Stomach (tissue), 9 donors: ENCODE data around the gene POLR3K. TPM values are rescaled to one million over a fixed set of nuclear protein-coding genes. Genes with fewer than 3 reads are reported as not detected.
A peak's percentile ranks its signal among the peaks of the same experiment; 100 is the strongest.

Experiments used
- DNase-seq, 2 donors: peaks; one replicate each; pipeline versions ENCODE4 v3.0.0 to v3.0.0-alpha.2; 2013 to 2019
- H3K27ac ChIP-seq, 5 donors: fragments of 200-600 bp in 4 of 5; sonication (generic) in 4 of 5; one replicate each; pipeline ENCODE4 v1.5.1; 2013 to 2019; ENCODE audit warnings: mild to moderate bottlenecking in 1 of 5, moderate library complexity in 1 of 5
- H3K27me3 ChIP-seq, 3 donors: fragments of 200-600 bp; sonication (generic); one replicate each; pipeline ENCODE4 v1.5.1; 2017 to 2019; ENCODE audit warnings: mixed run types in 1 of 3
- H3K36me3 ChIP-seq, 4 donors: fragments of 200-600 bp; sonication (generic); 1 replicate in 3 of 4; 2 replicates in 1 of 4; pipeline ENCODE4 v1.5.1; 2016 to 2019
- H3K4me1 ChIP-seq, 4 donors: fragments of 200-600 bp; sonication (generic); one replicate each; pipeline ENCODE4 v1.5.1; 2016 to 2019
- H3K4me3 ChIP-seq, 4 donors: fragments of 200-600 bp; sonication (generic) in 3 of 4; one replicate each; pipeline ENCODE4 v1.5.1; 2016 to 2019; ENCODE audit warnings: mild to moderate bottlenecking in 1 of 4
- H3K9me3 ChIP-seq, 4 donors: fragments of 200-600 bp; sonication (generic); one replicate each; pipeline ENCODE4 v1.5.1; 2016 to 2019
- CTCF ChIP-seq, 7 experiments: fragments of 450-650 bp in 4 of 7; fragments of 200-600 bp in 3 of 7; sonication (generic) in 3 of 7; IDR thresholded peaks; one replicate each; pipeline ENCODE4 v1.5.1; 2016 to 2019; ENCODE audit warnings: antibody characterized with exemption in 7 of 7, control low read depth in 2 of 7, mild to moderate bottlenecking in 1 of 7
- EP300 ChIP-seq: sonication (generic); formaldehyde crosslinking; IDR thresholded peaks from one replicate; pipeline ENCODE4 v1.6.1; 2017; ENCODE audit warnings: antibody characterized with exemption
- POLR2A ChIP-seq, 4 donors: fragments of 450-650 bp; IDR thresholded peaks; one replicate each; pipeline ENCODE4 v1.6.1; 2016; ENCODE audit warnings: antibody characterized with exemption in 4 of 4, control low read depth in 2 of 4, mild to moderate bottlenecking in 1 of 4, moderate library complexity in 1 of 4
- POLR2AphosphoS5 ChIP-seq, 3 donors: sonication (generic); formaldehyde crosslinking; IDR thresholded peaks; one replicate each; pipeline ENCODE4 v1.6.1; 2016; ENCODE audit warnings: antibody characterized with exemption in 3 of 3
- WGBS, 5 donors: extraction: QIAGEN DNeasy Blood & Tissue Kit in 3 of 5; methylation state at CpG; one replicate each; pipeline versions ENCODE4 v1.1.5 to v1.1.7; 2013 to 2018; 5-methylcytosine and 5-hydroxymethylcytosine counted together
- intact Hi-C: fragments of 100-400 bp; cut with DNase I; formaldehyde crosslinking; loops from one replicate; pipeline ENCODE4 v1.15.1; 2023; ENCODE audit warnings: low total_unique reads
- polyA plus RNA-seq, 3 donors: library from polyadenylated mRNA; stranded (reverse); fragments of 200-250 nt; gene quantifications; one replicate each; pipeline ENCODE4 v1.2.3, GENCODE V29; 2013
- total RNA-seq, 5 donors: library from RNA; depleted of rRNA; stranded (reverse); fragments of >200 nt; gene quantifications; one replicate each; pipeline versions ENCODE4 v1.1.0 to v1.2.3, GENCODE V29; 2014 to 2016
- donor health status: healthy with polysubstance abuse.
- donor health status: Bipolar disorder and iron deficiency.
- donor health status: healthy.

POLR3K gene
- total and polyA plus RNA-seq, 8 donors: 2.2 to 13.3 (median 8.1) TPM; not detected in 2

DNA sequence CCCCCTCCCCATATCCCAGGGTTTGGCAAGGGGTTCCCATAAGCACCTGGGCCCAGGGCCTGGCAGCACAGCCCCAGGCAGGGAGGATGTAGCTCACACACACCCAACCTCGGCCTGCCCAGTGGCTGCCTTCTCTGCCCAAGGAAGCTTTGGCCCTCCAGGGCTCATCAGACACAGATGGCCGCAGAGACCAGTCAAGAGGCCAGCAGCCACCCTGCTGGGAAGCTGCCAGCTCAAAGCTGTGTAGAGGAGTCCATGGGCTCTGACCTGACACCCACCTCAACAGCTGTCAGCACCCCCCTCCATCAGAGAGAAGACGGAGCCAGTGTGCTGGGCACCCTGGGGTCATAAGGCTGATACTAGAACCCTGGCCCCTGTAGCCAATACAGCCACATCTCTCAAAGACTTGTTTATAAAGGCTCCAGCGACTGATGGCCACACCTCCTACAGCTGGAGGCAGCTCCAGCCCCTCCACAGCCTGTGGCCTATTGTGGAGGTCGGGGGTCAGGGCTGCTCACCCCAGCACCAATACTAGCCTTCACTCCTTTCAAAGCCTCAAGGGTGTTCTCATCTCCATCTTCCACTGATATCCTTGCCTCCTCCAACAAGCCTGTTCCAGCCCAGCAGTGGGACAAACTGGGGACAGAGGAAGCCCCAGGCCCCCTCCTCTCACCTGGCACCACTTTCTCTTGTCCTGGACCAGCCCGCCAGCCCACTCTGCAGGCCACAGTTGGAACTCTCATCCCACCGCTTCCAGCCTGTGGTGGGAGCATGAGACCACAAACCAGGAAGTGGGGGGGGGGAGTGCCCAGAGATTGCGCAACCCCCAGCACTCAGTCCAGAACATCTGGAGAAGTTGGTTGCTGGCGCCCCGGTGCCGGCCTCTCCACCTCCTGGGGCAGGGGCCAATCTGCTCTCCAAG is 22.4 kb upstream of the POLR3K start:
- peak; percentile 60 to 88 for DNase-seq
- peaks cover 0 to 26% (median 0%) of the 10 kb centered on the region in 3 donors for H3K27me3 ChIP-seq
- no peaks in the 10 kb centered on the region for H3K9me3 ChIP-seq
- H3K27ac ChIP-seq: peak overlapping the region; percentile 87 to 96 (median 95)
- TF ChIP-seq EP300: no peak
- TF ChIP-seq CTCF (IDR thresholded peaks at IDR 0.05): no peak
- TF ChIP-seq POLR2AphosphoS5 (IDR thresholded peaks at IDR 0.05): no peak
- TF ChIP-seq POLR2A (IDR thresholded peaks at IDR 0.05): no peak
- intact Hi-C loops: no loop called here
- H3K4me3 ChIP-seq: no peak overlapping the region
- peaks cover 40 to 77% (median 73%) of the 10 kb centered on the region in 4 donors for H3K4me1 ChIP-seq
- 40 to 52% (median 46%) methylated on average over 9 to 11 of the region's 11 CpGs for WGBS, 5 donors
- H3K36me3 ChIP-seq: peaks cover 0 to 18% (median 14%) of the 10 kb centered on the region in 4 donors

GRCh38 chr16:74747-75334 is 21.4 kb upstream of the POLR3K start:
- no peak for DNase-seq
- H3K4me3 ChIP-seq: no peak overlapping the region
- H3K27ac ChIP-seq: peak overlapping the region; percentile 87 to 96 (median 95)
- 84 to 87% (median 86%) methylated on average over 16 of the region's 16 CpGs for WGBS, 5 donors
- H3K27me3 ChIP-seq: peaks cover 0 to 28% (median 0%) of the 10 kb centered on the region in 3 donors
- intact Hi-C loops: no loop called here
- peaks cover 0 to 8% (median 5%) of the 10 kb centered on the region in 4 donors for H3K36me3 ChIP-seq
- H3K4me1 ChIP-seq: peaks cover 50 to 83% (median 79%) of the 10 kb centered on the region in 4 donors
- TF ChIP-seq CTCF (IDR thresholded peaks at IDR 0.05) (no peak), EP300 (no peak), POLR2AphosphoS5 (IDR thresholded peaks at IDR 0.05) (no peak), POLR2A (IDR thresholded peaks at IDR 0.05) (no peak)
- no peaks in the 10 kb centered on the region for H3K9me3 ChIP-seq

DNA sequence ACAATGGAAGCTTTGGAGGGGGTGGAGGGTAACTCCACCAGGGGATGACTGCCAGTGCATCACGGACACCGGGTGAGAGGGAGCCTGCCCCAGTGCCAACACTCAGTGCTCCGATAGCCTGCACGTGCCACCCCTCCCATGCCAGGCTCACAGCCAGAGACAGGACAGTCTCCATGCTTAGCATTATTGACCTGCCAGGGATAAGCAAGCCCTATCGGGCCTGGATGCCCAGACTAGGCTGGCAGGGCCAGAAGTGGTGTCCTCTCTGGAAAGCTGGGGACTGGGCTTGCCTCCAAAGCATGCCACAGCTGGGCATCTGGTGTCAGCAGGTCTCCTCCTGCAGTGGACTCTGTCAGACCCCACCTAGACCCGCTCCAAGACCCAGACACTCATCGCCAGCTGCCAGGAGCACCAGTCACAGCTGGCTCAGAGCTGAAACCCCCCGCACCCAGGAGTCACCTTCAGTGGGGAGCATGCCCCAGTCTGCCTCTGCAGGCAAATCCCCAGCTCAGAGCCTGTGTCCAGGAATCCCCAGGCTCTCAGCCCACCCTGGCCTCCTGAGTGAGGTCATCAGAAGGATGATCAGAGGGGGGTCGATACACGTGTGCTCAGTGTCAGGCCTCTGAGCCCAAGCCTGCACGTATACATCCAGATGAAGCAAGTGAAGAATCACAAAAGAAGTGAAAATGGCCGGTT is 20.8 kb upstream of the POLR3K start:
- no peaks in the 10 kb centered on the region for H3K9me3 ChIP-seq
- H3K27me3 ChIP-seq: peaks cover 0 to 28% (median 0%) of the 10 kb centered on the region in 3 donors
- peaks cover 57 to 81% (median 77%) of the 10 kb centered on the region in 4 donors for H3K4me1 ChIP-seq
- DNase-seq: no peak
- H3K36me3 ChIP-seq: peaks cover 0 to 2% (median 0%) of the 10 kb centered on the region in 4 donors
- H3K4me3 ChIP-seq: no peak overlapping the region
- H3K27ac ChIP-seq: peak overlapping the region in 3 of 5 donors; percentile 79 to 96 (median 85)
- 62 to 71% (median 66%) methylated on average over 11 to 12 of the region's 12 CpGs for WGBS, 5 donors
- TF ChIP-seq POLR2AphosphoS5 (IDR thresholded peaks at IDR 0.05) (no peak), CTCF (IDR thresholded peaks at IDR 0.05) (no peak), POLR2A (IDR thresholded peaks at IDR 0.05) (no peak), EP300 (no peak)
- intact Hi-C loops: no loop called here
